WERI-Rb-1 (cell line): Measurements from ENCODE around the gene IL15RA.
"Not testable (repeated sequence)": the region's sequence is repeated elsewhere in the genome, so short reads cannot be mapped to it uniquely, and the experiment has no call there.

Experiments
- DNase-seq: peaks from one replicate; pipeline ENCODE4 v3.0.0-alpha.2; 2020
- H3K27ac ChIP-seq: fragments of 250-450 bp; sonication (Bioruptor Pico); 2 replicates; pipeline ENCODE4 v1.5.1; 2020; ENCODE audit warnings: mild to moderate bottlenecking, moderate library complexity
- H3K27me3 ChIP-seq: fragments of 250-450 bp; sonication (Bioruptor Pico); 2 replicates; pipeline ENCODE4 v1.5.1; 2021; ENCODE audit warnings: mild to moderate bottlenecking, low read depth, moderate library complexity; ENCODE audit not compliant: insufficient read depth, severe bottlenecking
- H3K36me3 ChIP-seq: fragments of 250-450 bp; sonication (Bioruptor Pico); 2 replicates; pipeline ENCODE4 v1.5.1; 2020; ENCODE audit warnings: mild to moderate bottlenecking, moderate library complexity
- H3K4me3 ChIP-seq: 2 replicates; pipeline ENCODE4 v1.5.1; 2011; ENCODE audit warnings: low read depth, mild to moderate bottlenecking, control low read depth, low read length
- H3K9me3 ChIP-seq: fragments of 250-450 bp; sonication (Bioruptor Pico); 2 replicates; pipeline ENCODE4 v1.5.1; 2021; ENCODE audit warnings: mild to moderate bottlenecking, moderate library complexity; ENCODE audit not compliant: severe bottlenecking
- TF ChIP-seq, protein P1 (sequence below): IDR thresholded peaks from 2 replicates; pipeline ENCODE4 v1.5.1; 2011; ENCODE audit warnings: low read depth, mild to moderate bottlenecking, control low read depth, inconsistent platforms, low read length

Gene IL15RA

GRCh38 chr10:5965266-5965665 lies 12.1 kb downstream of the IL15RA start:
- no peak overlapping the region for H3K27ac ChIP-seq
- no peaks in the 10 kb centered on the region for H3K36me3 ChIP-seq
- no peak for DNase-seq
- TF ChIP-seq, protein P1, sequence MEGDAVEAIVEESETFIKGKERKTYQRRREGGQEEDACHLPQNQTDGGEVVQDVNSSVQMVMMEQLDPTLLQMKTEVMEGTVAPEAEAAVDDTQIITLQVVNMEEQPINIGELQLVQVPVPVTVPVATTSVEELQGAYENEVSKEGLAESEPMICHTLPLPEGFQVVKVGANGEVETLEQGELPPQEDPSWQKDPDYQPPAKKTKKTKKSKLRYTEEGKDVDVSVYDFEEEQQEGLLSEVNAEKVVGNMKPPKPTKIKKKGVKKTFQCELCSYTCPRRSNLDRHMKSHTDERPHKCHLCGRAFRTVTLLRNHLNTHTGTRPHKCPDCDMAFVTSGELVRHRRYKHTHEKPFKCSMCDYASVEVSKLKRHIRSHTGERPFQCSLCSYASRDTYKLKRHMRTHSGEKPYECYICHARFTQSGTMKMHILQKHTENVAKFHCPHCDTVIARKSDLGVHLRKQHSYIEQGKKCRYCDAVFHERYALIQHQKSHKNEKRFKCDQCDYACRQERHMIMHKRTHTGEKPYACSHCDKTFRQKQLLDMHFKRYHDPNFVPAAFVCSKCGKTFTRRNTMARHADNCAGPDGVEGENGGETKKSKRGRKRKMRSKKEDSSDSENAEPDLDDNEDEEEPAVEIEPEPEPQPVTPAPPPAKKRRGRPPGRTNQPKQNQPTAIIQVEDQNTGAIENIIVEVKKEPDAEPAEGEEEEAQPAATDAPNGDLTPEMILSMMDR: no peak
- H3K27me3 ChIP-seq: peaks cover 20% of the 10 kb centered on the region
- H3K4me3 ChIP-seq: no peak overlapping the region
- no peaks in the 10 kb centered on the region for H3K9me3 ChIP-seq

DNA sequence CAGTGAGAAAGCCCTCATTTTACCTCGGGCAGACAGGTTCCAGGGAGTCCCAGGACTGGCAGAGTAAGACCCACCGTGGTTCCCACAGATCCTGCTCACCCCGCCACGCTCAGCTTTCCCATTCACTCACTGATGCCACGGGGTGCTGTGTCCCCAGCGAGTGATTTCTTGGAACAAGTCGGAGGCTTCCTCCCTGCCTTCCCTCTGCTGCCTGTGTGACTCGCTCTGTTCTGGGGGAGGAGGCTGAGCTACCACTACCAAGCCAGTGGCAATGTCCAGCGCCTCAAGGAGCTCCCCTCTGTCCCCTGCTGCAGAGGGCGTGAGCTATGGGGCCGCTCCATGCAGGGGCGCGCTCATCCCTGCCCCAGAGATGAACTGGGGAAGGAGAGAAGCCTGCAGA lies 12.6 kb downstream of the IL15RA start:
- no peaks in the 10 kb centered on the region for H3K9me3 ChIP-seq
- TF ChIP-seq, protein P1: no peak
- DNase-seq: no peak
- no peak overlapping the region for H3K4me3 ChIP-seq
- no peaks in the 10 kb centered on the region for H3K36me3 ChIP-seq
- H3K27ac ChIP-seq: no peak overlapping the region
- peaks cover 22% of the 10 kb centered on the region for H3K27me3 ChIP-seq

GRCh38 chr10:5963591-5963990 lies 13.8 kb downstream of the IL15RA start:
- TF ChIP-seq, protein P1: no peak
- Histone ChIP-seq H3K4me3 (no peak overlapping the region), H3K36me3 (no peaks in the 10 kb centered on the region), H3K9me3 (no peaks in the 10 kb centered on the region), H3K27me3 (peaks cover 26% of the 10 kb centered on the region), H3K27ac (no peak overlapping the region)
- DNase-seq: no peak

GRCh38 chr10:5963071-5963470 lies 14.3 kb downstream of the IL15RA start:
- TF ChIP-seq, protein P1: no peak
- no peak overlapping the region for H3K27ac ChIP-seq
- H3K27me3 ChIP-seq: peaks cover 27% of the 10 kb centered on the region
- no peak overlapping the region for H3K4me3 ChIP-seq
- no peaks in the 10 kb centered on the region for H3K9me3 ChIP-seq
- no peak for DNase-seq
- H3K36me3 ChIP-seq: no peaks in the 10 kb centered on the region

GRCh38 chr10:5962358-5962940 lies 14.9 kb downstream of the IL15RA start:
- not testable (repeated sequence) for H3K4me3 ChIP-seq, DNase-seq, H3K27ac ChIP-seq, H3K36me3 ChIP-seq, H3K9me3 ChIP-seq
- H3K27me3 ChIP-seq: peaks cover 25% of the 10 kb centered on the region

- Histone ChIP-seq H3K4me3 (no peak overlapping the region), H3K27me3 (peaks cover 23% of the 10 kb centered on the region), H3K9me3 (no peaks in the 10 kb centered on the region), H3K27ac (no peak overlapping the region), H3K36me3 (no peaks in the 10 kb centered on the region)
- no peak for DNase-seq
- TF ChIP-seq, protein P1: no peak
Observed at GRCh38 chr10:5961405-5962100, 15.8 kb downstream of the IL15RA start.

DNA sequence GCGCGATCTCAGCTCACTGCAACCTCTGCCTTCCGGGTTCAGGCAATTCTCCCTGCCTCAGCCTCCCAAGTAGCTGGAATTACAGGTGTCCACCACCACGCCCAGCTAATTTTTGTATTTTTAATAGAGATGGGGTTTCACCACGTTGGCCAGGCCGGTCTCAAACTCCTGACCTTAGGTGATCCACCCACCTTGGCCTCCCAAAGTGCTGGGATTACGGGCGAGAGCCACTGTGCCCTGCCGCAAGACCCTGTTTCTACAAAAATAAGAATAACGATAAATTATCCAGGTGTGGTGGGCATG lies 16.4 kb downstream of the IL15RA start:
- not testable (repeated sequence) for H3K9me3 ChIP-seq, H3K27ac ChIP-seq, DNase-seq

More for the DNA sequence above, 16.4 kb downstream of the IL15RA start:
- H3K27me3 ChIP-seq: peaks cover 23% of the 10 kb centered on the region
- H3K36me3 ChIP-seq, H3K4me3 ChIP-seq: not testable (repeated sequence)
